Lung (tissue), 12 donors: Measurements from ENCODE around the gene PILRB. TPM values are rescaled to one million over a fixed set of nuclear protein-coding genes. Genes with fewer than 3 reads are reported as not detected.
"Not testable (repeated sequence)": the region's sequence is repeated elsewhere in the genome, so short reads cannot be mapped to it uniquely, and the experiment has no call there.

Source experiments
- ATAC-seq: fragments of 200-7000 bp; cut with Tn5 transposase; one replicate; pipeline ENCODE4 v1.9.1; 2020; ENCODE audit warnings: moderate number of reproducible peaks; ENCODE audit not compliant: insufficient read depth, low FRiP score
- DNase-seq, 3 donors: peaks; one replicate each; pipeline ENCODE4 v3.0.0-alpha.2; 2013 to 2017
- H3K27ac ChIP-seq, 2 donors: one replicate each; pipeline ENCODE4 v1.5.1; 2013; ENCODE audit warnings: mild to moderate bottlenecking in 2 of 2, moderate library complexity in 2 of 2, control low read depth in 1 of 2, inconsistent platforms in 1 of 2, low read depth in 1 of 2, low read length in 1 of 2
- H3K27me3 ChIP-seq, 3 donors: one replicate each; pipeline ENCODE4 v1.5.1; 2013; ENCODE audit warnings: low read length in 2 of 3; ENCODE audit not compliant: control insufficient read depth in 3 of 3, insufficient read depth in 3 of 3
- H3K36me3 ChIP-seq, 4 donors: one replicate each; pipeline ENCODE4 v1.5.1; 2013; ENCODE audit warnings: low read length in 4 of 4, mild to moderate bottlenecking in 1 of 4, moderate library complexity in 1 of 4; ENCODE audit not compliant: control insufficient read depth in 4 of 4, insufficient read depth in 4 of 4
- H3K4me1 ChIP-seq, 5 donors: one replicate each; pipeline ENCODE4 v1.5.1; 2013; ENCODE audit warnings: low read length in 5 of 5, mild to moderate bottlenecking in 2 of 5, moderate library complexity in 1 of 5; ENCODE audit not compliant: control insufficient read depth in 5 of 5, insufficient read depth in 5 of 5
- H3K4me3 ChIP-seq: one replicate; pipeline ENCODE4 v1.5.1; 2013; ENCODE audit warnings: mild to moderate bottlenecking, control low read depth, moderate library complexity
- H3K9ac ChIP-seq, 2 donors: one replicate each; pipeline ENCODE4 v1.5.1; 2013; ENCODE audit warnings: low read length in 2 of 2, control low read depth in 1 of 2; ENCODE audit not compliant: insufficient read depth in 1 of 2
- H3K9me3 ChIP-seq, 4 donors: one replicate each; pipeline ENCODE4 v1.5.1; 2013; ENCODE audit warnings: low read length in 3 of 4, mild to moderate bottlenecking in 1 of 4, moderate library complexity in 1 of 4; ENCODE audit not compliant: control insufficient read depth in 4 of 4, insufficient read depth in 3 of 4
- WGBS, 2 donors: extraction: QIAGEN DNeasy Blood & Tissue Kit; methylation state at CpG; one replicate each; pipeline ENCODE4 v1.1.7; 2013; 5-methylcytosine and 5-hydroxymethylcytosine counted together
- polyA plus RNA-seq, 2 donors: library from polyadenylated mRNA; stranded (reverse); fragments of 200-250 nt; gene quantifications; one replicate each; pipeline ENCODE4 v1.2.1, GENCODE V29; 2013
- total RNA-seq, 2 donors: library from RNA; depleted of rRNA in 1 of 2; stranded (reverse); fragments of >200 nt in 1 of 2; gene quantifications; one replicate each; pipeline ENCODE4 v1.2.1, GENCODE V29; 2014 to 2021
- TF ChIP-seq, protein P1 (sequence below): IDR thresholded peaks from 2 replicates; pipeline ENCODE4 v1.5.1; 2012; ENCODE audit warnings: mild to moderate bottlenecking; ENCODE audit errors: control extremely low read depth, extremely low read depth
- donor health status: control.
- donor health status: control.
- donor health status: Bipolar disorder and iron deficiency.
- donor health status: healthy.
- donor health status: DM: yes; HTN: yes; CAD: no.

The PILRB gene
- total and polyA plus RNA-seq, 4 donors = 22.0 to 50.1 (median 31.2) TPM

GRCh38 chr7:100346921-100347320 is 11.0 kb upstream of the PILRB start:
- H3K4me3 ChIP-seq = no peak overlapping the region
- DNase-seq (no peak), ATAC-seq (no peak)
- peaks cover 14 to 34% (median 32%) of the 10 kb centered on the region in 4 donors for H3K36me3 ChIP-seq
- H3K9ac ChIP-seq = no peak overlapping the region
- H3K27me3 ChIP-seq = no peaks in the 10 kb centered on the region
- no peak overlapping the region for H3K27ac ChIP-seq
- no peaks in the 10 kb centered on the region for H3K9me3 ChIP-seq
- TF ChIP-seq, protein P1, sequence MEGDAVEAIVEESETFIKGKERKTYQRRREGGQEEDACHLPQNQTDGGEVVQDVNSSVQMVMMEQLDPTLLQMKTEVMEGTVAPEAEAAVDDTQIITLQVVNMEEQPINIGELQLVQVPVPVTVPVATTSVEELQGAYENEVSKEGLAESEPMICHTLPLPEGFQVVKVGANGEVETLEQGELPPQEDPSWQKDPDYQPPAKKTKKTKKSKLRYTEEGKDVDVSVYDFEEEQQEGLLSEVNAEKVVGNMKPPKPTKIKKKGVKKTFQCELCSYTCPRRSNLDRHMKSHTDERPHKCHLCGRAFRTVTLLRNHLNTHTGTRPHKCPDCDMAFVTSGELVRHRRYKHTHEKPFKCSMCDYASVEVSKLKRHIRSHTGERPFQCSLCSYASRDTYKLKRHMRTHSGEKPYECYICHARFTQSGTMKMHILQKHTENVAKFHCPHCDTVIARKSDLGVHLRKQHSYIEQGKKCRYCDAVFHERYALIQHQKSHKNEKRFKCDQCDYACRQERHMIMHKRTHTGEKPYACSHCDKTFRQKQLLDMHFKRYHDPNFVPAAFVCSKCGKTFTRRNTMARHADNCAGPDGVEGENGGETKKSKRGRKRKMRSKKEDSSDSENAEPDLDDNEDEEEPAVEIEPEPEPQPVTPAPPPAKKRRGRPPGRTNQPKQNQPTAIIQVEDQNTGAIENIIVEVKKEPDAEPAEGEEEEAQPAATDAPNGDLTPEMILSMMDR = no peak
- H3K4me1 ChIP-seq = peaks cover 0 to 2% (median 0%) of the 10 kb centered on the region in 5 donors

- Histone ChIP-seq H3K4me1 (peaks cover 0 to 2% (median 0%) of the 10 kb centered on the region in 5 donors), H3K27me3 (no peaks in the 10 kb centered on the region), H3K4me3 (no peak overlapping the region), H3K36me3 (peaks cover 13 to 45% (median 35%) of the 10 kb centered on the region in 4 donors), H3K9me3 (no peaks in the 10 kb centered on the region), H3K9ac (no peak overlapping the region), H3K27ac (no peak overlapping the region)
- ATAC-seq = no peak
- DNase-seq = no peak
- TF ChIP-seq, protein P1 = no peak
Measured at GRCh38 chr7:100348805-100349204, 9.1 kb upstream of the PILRB start.

- Histone ChIP-seq H3K9me3 (no peaks in the 10 kb centered on the region), H3K36me3 (peaks cover 17 to 52% (median 37%) of the 10 kb centered on the region in 4 donors), H3K27me3 (no peaks in the 10 kb centered on the region), H3K4me3 (no peak overlapping the region), H3K27ac (no peak overlapping the region), H3K4me1 (no peaks in the 10 kb centered on the region), H3K9ac (no peak overlapping the region)
- 94 to 96% methylated on average over 6 of the region's 6 CpGs for WGBS, 2 donors
- TF ChIP-seq, protein P1 = no peak
- ATAC-seq (no peak), DNase-seq (no peak)
Measured at GRCh38 chr7:100349757-100350156, 8.2 kb upstream of the PILRB start.

GRCh38 chr7:100351657-100352058 is 6.3 kb upstream of the PILRB start:
- Histone ChIP-seq H3K27ac (no peak overlapping the region), H3K4me1 (no peaks in the 10 kb centered on the region), H3K27me3 (no peaks in the 10 kb centered on the region), H3K9ac (no peak overlapping the region), H3K4me3 (no peak overlapping the region), H3K9me3 (no peaks in the 10 kb centered on the region), H3K36me3 (peaks cover 19 to 64% (median 43%) of the 10 kb centered on the region in 4 donors)
- TF ChIP-seq, protein P1 = no peak
- ATAC-seq (no peak), DNase-seq (no peak)
- WGBS, 2 donors = 86 to 88% methylated on average over 6 of the region's 6 CpGs

GRCh38 chr7:100352230-100352781 is 5.6 kb upstream of the PILRB start:
- H3K4me1 ChIP-seq, H3K27ac ChIP-seq, H3K4me3 ChIP-seq, H3K9me3 ChIP-seq, DNase-seq, ATAC-seq, H3K27me3 ChIP-seq, H3K9ac ChIP-seq: not testable (repeated sequence)
- WGBS, 2 donors = 87 to 89% methylated on average over 17 to 18 of the region's 18 CpGs
- peaks cover 17 to 66% (median 37%) of the 10 kb centered on the region in 4 donors for H3K36me3 ChIP-seq
